Dermis blood vessel endothelial cell (primary cell): ENCODE data around the gene APOC3. TPM values are rescaled to one million over a fixed set of nuclear protein-coding genes. Genes with fewer than 3 reads are reported as not detected.
"Not testable (repeated sequence)": the region's sequence is repeated elsewhere in the genome, so short reads cannot be mapped to it uniquely, and the experiment has no call there.

Experiments
- DNase-seq: peaks from one replicate; pipeline ENCODE4 v3.0.0; 2010
- total RNA-seq: library from RNA; depleted of rRNA; stranded (reverse); fragments of >200 nt; gene quantifications from 2 replicates; pipeline ENCODE4 v1.2.3, GENCODE V29; 2014

Gene APOC3
- total RNA-seq, 1 donor from 2014 or later, result not detected

- no peak for DNase-seq
Observed at GRCh38 chr11:116832350-116833290, 2.9 kb downstream of the APOC3 start.

GRCh38 chr11:116833491-116833815, 3.7 kb downstream of the APOC3 start:
- DNase-seq, result no peak

- no peak for DNase-seq
Observed at GRCh38 chr11:116833816-116834534, 4.3 kb downstream of the APOC3 start.

GRCh38 chr11:116834535-116835041, 4.9 kb downstream of the APOC3 start:
- DNase-seq, result not testable (repeated sequence)

GRCh38 chr11:116835042-116835772, 5.5 kb downstream of the APOC3 start:
- DNase-seq, result no peak

GRCh38 chr11:116835791-116836631, 6.3 kb downstream of the APOC3 start:
- DNase-seq, result peak; percentile 92

- DNase-seq, result no peak
Observed at GRCh38 chr11:116836632-116836991, 6.9 kb downstream of the APOC3 start.

GRCh38 chr11:116837231-116838091, 7.8 kb downstream of the APOC3 start, which contains the start of gene APOA1:
APOA1 (minus strand) TSS chr11:116837622; CDS start chr11:116837387, 235 bp downstream.
- DNase-seq, result no peak

- no peak for DNase-seq
Observed at GRCh38 chr11:116838321-116839084, 8.8 kb downstream of the APOC3 start.

GRCh38 chr11:116840224-116840745, 10.6 kb downstream of the APOC3 start:
- DNase-seq, result peak; percentile 19

- no peak for DNase-seq
Observed at GRCh38 chr11:116840746-116841296, 11.1 kb downstream of the APOC3 start.

GRCh38 chr11:116842117-116842516, 12.4 kb downstream of the APOC3 start:
- no peak for DNase-seq

- DNase-seq, result no peak
Observed at GRCh38 chr11:116842909-116843308, 13.2 kb downstream of the APOC3 start.

- no peak for DNase-seq
Observed at GRCh38 chr11:116843661-116844060, 14.0 kb downstream of the APOC3 start.

- DNase-seq, result no peak
Observed at GRCh38 chr11:116844722-116845121, 15.0 kb downstream of the APOC3 start.

- DNase-seq, result no peak
Observed at GRCh38 chr11:116847612-116848011, 17.9 kb downstream of the APOC3 start.

- DNase-seq, result no peak
Observed at GRCh38 chr11:116849060-116849459, 19.4 kb downstream of the APOC3 start.

- no peak for DNase-seq
Observed at GRCh38 chr11:116849486-116849885, 19.8 kb downstream of the APOC3 start.

GRCh38 chr11:116851626-116852025, 21.9 kb downstream of the APOC3 start:
- no peak for DNase-seq
